ENCODE results near the gene ARX. TPM values are rescaled to one million over a fixed set of nuclear protein-coding genes. Genes with fewer than 3 reads are reported as not detected.

Gene ARX
- polyA plus RNA-seq, 1 experiment, result not detected

DNA sequence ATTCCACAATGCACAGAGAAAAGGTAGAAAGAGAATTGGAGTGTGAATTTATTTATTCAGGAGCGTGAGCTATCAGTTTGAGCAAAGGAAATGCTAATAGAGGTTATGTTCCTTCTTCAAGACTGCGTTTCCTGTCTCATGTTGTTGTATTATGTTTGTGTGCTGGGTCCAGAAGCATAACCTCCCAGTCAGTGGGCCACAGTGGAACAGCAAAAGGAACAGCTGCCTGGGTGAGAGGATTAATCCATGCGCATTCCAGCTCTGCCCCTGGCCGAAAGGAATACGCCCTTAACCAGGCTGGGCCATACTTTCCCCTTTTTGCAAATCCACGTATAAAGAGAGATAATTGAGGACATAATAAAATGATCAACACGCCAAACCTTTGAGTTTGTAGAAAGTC is 32.4 kb upstream of the ARX start:
- no peak for TF ChIP-seq CTCF (IDR thresholded peaks at IDR 0.05; ENCODE audit: insufficient read depth, low read depth, low read length)
- Histone ChIP-seq H3K4me3 (ENCODE audit: low read depth, low read length) (no peak overlapping the region), H3K27me3 (ENCODE audit: control insufficient read depth, insufficient read depth, low read length) (no peaks in the 10 kb centered on the region; the same call in 1 of the 2 replicates), H3K36me3 (ENCODE audit: control insufficient read depth, insufficient read depth, low read length) (no peaks in the 10 kb centered on the region)
- no peak for DNase-seq (ENCODE audit: low read depth)
- ChIA-PET POLR2A (no interaction called here), CTCF (no interaction called here)

GRCh38 chrX:25043192-25043591 is 27.4 kb upstream of the ARX start:
- no peaks in the 10 kb centered on the region for H3K27me3 ChIP-seq (ENCODE audit: control insufficient read depth, insufficient read depth, low read length)
- POLR2A ChIA-PET, result no interaction called here
- no peak for DNase-seq (ENCODE audit: low read depth)
- H3K4me3 ChIP-seq (ENCODE audit: low read depth, low read length), result no peak overlapping the region
- H3K36me3 ChIP-seq (ENCODE audit: control insufficient read depth, insufficient read depth, low read length), result no peaks in the 10 kb centered on the region
- CTCF ChIA-PET, result interaction anchor here (0.6 kb wide), 1 partner anchor 12 kb away, joined by 3 read pairs; no protein-coding TSS in a partner anchor
- no peak for TF ChIP-seq CTCF (IDR thresholded peaks at IDR 0.05; ENCODE audit: insufficient read depth, low read depth, low read length)

DNA sequence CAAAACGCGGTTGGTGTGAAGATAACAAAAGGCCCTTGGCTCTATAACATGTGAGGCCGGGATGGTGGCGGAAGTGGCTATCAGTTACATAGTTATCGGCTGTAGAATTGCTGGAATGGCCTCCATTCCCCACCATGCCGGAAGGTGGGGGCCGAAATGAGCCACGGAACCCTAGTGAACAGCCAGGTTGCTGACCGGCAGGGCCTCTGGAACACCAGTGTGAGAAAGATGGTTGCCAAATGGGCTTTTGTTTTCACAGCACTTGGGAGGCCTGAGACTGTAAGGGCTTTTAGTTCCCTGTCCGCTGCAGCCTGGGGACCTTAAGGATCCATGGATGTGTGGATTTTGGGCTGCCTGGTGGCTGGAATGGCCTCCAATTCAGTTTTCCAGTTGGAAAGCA is 23.3 kb upstream of the ARX start:
- Histone ChIP-seq H3K36me3 (ENCODE audit: control insufficient read depth, insufficient read depth, low read length) (no peaks in the 10 kb centered on the region), H3K27me3 (ENCODE audit: control insufficient read depth, insufficient read depth, low read length) (no peaks in the 10 kb centered on the region), H3K4me3 (ENCODE audit: low read depth, low read length) (no peak overlapping the region)
- DNase-seq (ENCODE audit: low read depth), result no peak
- TF ChIP-seq CTCF (IDR thresholded peaks at IDR 0.05; ENCODE audit: insufficient read depth, low read depth, low read length), result no peak
- POLR2A ChIA-PET, result no interaction called here
- CTCF ChIA-PET, result no interaction called here

DNA sequence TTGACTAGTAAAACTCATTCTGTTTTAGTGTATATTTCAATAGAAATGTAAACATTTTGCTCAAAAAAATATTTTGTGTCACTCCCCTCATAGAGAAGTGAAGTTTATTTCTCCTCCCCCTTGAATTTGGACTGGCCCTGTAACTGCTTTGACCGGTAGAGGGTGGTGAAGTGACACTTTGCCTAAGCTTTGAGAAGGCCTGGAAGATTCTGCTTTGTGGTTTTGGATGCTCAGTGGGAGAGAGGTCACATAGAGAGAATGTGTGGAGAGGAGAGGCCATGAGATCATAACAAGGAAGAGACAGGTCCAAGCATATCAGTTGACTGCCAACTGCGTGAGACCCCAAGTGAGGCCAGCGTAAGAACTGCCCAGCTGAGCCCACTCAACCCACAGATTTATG is 19.1 kb upstream of the ARX start:
- POLR2A ChIA-PET, result no interaction called here
- no peaks in the 10 kb centered on the region for H3K36me3 ChIP-seq (ENCODE audit: control insufficient read depth, insufficient read depth, low read length)
- DNase-seq (ENCODE audit: low read depth), result no peak
- CTCF ChIA-PET, result no interaction called here
- no peak overlapping the region for H3K4me3 ChIP-seq (ENCODE audit: low read depth, low read length)
- TF ChIP-seq CTCF (IDR thresholded peaks at IDR 0.05; ENCODE audit: insufficient read depth, low read depth, low read length), result no peak
- no peaks in the 10 kb centered on the region for H3K27me3 ChIP-seq (ENCODE audit: control insufficient read depth, insufficient read depth, low read length)

DNA sequence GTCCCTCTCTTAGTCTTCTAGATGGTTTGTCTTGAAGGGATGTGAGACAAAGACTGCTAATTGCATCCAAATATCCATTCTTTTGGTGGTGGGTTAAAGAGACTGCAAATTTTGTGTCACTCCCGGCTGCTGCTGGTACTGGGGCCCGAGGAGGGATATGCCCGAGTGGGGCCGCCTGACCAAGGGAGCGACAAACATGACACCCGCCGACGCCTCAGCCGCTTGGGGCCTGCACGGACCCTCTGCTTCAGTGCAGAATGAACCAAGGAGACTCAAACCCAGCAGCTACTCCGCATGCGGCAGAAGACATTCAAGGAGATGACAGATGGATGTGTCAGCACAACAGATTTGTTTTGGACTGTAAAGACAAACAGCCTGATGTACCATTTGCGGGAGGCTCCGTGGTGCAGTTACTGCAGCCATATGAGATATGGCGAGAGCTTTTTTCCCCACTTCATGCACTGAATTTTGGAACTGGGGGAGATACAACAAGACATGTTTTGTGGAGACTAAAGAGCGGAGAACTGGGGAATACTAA is 13.6 kb upstream of the ARX start:
- Histone ChIP-seq H3K4me3 (ENCODE audit: low read depth, low read length) (no peak overlapping the region), H3K27me3 (ENCODE audit: control insufficient read depth, insufficient read depth, low read length) (no peaks in the 10 kb centered on the region; the same call in 1 of the 2 replicates), H3K36me3 (ENCODE audit: control insufficient read depth, insufficient read depth, low read length) (no peaks in the 10 kb centered on the region)
- CTCF ChIA-PET, result interaction anchor here (1.5 kb wide), 1 partner anchor 191 kb away, joined by 5 read pairs; no protein-coding TSS in a partner anchor
- DNase-seq (ENCODE audit: low read depth), result no peak
- no peak for TF ChIP-seq CTCF (IDR thresholded peaks at IDR 0.05; ENCODE audit: insufficient read depth, low read depth, low read length)
- POLR2A ChIA-PET, result no interaction called here
